HCEC 1CT (cell line): ENCODE data around the gene ABHD12B.

Source experiments
- DNase-seq: peaks from one replicate; pipeline ENCODE4 v3.0.0-alpha.2; 2017

Gene ABHD12B, protein sequence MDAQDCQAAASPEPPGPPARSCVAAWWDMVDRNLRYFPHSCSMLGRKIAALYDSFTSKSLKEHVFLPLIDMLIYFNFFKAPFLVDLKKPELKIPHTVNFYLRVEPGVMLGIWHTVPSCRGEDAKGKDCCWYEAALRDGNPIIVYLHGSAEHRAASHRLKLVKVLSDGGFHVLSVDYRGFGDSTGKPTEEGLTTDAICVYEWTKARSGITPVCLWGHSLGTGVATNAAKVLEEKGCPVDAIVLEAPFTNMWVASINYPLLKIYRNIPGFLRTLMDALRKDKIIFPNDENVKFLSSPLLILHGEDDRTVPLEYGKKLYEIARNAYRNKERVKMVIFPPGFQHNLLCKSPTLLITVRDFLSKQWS

GRCh38 chr14:50871914-50872732 lies at the start of gene ABHD12B:
Gene ABHD12B (plus strand): TSS chr14:50872053. CDS start chr14:50872175, 122 bp downstream.
- DNase-seq: no peak

DNA sequence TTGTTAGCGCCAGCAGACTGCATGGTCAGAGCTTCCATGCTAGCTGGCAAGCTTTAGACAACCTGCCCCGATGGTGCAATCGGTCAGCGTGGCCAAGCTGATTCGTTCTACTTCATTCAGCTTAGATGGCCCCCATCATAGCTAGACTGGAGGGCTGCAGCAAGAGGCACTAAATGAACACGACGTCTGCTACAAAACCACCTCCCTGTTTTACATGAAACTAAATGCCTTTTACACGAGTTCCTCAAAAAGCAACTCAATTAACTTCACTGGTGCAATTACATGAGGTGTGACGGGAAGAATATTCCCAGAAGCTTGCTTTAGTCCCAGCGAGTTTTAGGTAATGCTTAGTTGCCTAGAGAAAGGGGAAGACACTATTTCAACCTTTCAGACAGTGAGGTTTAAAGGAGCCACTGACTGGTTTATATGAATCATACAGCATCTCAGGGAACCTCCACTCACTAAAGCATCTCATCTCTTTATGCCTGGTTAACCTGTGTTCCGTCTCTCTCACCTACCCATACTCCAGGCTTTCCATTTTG lies 49.3 kb upstream of the ABHD12B start:
- DNase-seq: no peak

DNA sequence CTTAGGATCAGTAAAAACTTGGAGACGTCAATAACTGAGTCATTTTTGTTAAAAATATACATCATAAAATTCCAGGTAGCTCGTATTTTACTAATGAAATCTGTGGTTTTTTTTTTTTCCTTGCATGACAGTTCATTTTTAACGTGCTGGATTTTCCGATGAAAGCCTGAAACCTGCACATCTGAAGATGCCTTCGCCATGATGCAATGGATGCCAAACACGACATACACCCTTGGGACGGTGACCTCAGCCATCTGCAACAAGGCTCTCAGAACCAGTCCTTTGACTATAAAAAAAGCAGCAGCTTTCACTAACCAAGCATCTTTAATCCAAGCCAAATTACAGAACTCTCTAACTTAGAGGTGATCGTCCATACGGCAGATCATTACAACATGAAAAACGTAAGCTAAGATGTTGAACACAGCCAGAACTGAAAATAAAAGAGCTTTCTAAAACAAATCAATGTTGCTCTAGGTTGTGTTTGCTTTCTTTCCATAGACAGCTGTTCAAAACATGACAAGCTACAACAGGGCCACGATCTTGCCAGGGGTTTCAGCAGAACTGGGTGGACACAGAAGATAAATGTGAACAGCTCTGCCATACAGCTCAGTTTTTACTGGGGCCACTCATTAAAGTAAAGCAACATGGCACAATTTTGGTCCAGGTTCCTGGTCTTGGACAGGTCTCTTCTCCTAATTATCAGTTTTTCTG lies 48.6 kb upstream of the ABHD12B start:
- DNase-seq: no peak

GRCh38 chr14:50823762-50824636 lies 47.9 kb upstream of the ABHD12B start:
- DNase-seq: no peak

DNA sequence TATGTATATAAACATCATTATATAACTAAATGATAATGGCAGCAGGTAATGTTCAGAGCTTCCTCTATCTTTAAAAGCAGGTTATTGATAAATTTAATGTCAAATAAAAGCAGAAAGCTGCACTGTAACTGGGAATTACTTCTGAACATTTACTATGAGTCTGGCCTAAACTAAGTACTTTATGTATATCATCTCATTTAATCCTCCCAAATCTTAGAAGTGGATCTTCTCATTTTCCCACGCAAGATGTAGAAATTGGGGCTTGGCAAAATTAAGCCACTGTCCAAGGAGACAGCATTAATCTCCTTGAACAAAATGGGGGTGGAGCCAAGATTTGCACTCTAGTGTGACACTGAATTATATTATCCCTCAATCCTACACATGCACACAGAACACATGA lies 46.5 kb upstream of the ABHD12B start:
- DNase-seq: no peak

DNA sequence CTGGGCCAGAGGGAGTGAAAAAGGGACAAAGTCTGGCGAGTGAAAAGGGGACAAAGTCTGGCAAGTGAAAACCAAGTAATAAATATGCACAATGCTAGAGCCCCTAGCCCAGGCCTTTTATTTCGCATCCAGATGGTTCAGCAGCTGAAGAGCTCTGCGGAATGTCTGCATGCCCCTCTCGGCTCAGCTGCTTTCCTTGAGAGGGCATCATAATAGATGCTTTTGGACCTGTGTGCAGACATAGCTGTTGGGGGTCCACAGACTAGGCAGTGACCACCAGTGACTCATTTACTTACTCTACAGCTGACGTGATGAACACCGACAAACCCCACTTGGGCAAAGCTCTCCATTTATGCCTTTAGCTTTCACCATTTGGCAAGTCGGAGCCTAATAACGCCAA lies 45.2 kb upstream of the ABHD12B start:
- DNase-seq: no peak

DNA sequence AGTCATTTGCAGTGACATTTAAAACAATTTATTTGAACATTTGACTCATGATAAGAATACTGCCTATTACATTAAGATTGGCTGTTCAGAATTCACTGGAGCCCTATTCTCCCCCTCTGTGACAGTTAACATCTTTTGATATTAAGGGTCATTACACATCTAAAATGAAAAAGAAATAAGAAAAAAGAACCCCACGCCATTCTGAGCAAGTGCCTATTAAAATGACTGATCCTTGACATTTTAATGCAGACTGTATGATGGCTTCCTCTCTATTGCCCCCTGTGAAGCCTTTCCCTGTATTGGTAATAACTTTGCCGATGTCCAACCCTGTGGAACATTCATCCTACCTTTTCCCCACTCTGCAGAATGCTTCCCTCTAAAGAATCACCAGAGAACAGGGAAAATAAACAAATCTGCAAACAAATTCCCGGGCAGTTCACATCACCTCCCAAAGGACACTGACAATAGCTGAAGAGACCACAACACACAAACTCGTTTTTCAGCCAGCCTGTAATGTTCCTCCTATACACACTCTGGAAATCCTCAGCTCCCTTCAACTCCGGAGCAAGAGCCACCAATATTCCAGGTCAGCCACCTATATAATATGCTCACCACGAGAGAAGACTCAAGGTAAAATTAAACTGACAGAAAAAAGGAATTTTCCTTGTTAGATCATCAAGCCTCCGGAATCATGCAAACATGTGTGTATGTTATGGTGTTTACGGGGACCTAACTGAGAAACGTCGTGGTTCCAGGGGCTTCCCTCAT lies 42.9 kb upstream of the ABHD12B start:
- DNase-seq: no peak

- DNase-seq: no peak
Measured at GRCh38 chr14:50829489-50830043, 42.3 kb upstream of the ABHD12B start.

DNA sequence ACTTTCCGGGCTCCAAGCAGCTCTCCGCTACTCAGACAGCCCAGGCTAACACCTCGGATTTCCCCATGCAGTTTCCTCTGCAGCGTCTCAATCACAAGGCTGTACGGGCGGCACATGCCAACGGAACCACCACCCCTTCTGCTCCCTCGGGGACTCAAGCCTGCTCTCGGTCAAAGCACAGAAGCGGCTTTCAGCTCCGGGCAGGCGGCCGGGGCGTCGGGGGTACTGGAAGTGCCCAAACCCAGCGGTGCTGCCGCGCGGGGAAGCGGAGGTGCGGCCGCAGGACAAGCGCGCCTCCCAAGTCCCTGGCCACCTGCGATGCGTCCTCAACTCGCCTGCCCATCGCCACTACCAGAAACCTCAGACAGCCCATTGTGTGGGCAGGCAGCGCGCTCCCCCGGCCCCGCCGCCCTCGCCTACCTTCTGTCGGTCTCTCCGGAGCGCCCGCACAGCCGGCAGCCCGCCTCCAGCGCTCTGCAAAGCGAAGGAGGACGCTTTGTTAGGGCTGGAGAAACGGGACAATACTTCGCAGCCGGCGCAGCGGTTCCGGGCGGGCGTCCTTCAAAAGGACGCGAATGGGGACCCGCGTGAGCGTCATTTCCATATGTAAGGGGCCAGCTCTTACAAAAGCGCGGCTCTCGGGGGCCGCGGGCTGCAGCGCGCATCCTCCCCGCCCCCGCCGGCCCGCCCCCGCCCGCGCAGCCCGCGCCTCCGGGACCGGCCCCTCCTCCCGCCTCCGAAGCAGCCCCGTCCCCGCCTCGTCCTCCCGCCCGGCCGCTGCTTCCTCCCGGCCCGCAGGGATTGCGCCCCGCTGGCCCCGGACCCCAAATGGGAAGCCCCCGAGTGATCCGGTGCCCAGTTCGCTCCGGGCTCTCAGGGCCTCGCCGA lies 41.6 kb upstream of the ABHD12B start:
- peak; percentile 41 for DNase-seq

DNA sequence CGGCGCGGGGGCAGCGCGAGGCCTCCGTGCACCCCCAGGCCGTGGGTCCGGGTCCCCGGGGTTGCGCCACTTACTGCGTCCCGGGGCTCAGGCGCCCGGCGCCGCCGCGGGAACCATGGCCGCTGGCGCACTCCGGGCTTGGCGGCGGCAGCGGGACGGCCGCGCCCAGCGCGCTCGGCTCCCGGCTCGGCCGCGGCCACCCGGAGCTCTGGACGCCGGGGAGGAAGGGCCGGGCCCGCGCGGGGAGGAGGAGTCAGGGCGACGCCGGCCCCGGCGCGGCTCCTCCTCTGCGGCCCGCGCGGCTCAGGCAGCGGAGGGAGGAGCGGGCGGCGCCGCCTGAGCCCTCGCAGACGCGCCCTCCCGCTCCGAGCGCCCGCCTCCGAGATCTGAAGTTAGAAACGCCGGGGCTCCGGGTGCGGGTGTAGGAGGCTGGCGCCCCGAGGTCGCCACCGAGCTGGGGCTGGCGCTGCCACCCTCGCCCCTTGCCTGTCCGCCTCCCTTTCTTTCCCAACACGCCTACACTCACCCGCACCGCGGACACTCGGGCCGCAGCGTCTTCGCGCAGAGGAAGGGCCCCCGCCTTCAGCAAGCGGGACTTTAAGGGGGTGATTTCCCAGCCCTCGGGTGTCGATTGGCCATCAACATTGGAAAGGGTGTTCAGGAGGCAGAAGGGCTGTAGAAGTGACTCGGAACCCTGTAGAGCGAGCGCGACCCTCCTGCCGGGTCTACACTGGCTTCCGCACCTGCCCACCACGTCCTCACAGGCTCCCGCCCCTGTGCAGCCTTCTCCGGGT lies 40.7 kb upstream of the ABHD12B start, which contains the start of gene NIN:
NIN (minus strand) TSS at position 231 of the 794 bp plus-strand sequence. CDS start 9,106 bp downstream, outside the sequence.
- peak; percentile 89 for DNase-seq

GRCh38 chr14:50831726-50832168 lies 40.1 kb upstream of the ABHD12B start:
- DNase-seq: no peak

- DNase-seq: no peak
Measured at GRCh38 chr14:50832935-50833630, 38.8 kb upstream of the ABHD12B start.

- no peak for DNase-seq
Measured at GRCh38 chr14:50834802-50835276, 37.0 kb upstream of the ABHD12B start.

DNA sequence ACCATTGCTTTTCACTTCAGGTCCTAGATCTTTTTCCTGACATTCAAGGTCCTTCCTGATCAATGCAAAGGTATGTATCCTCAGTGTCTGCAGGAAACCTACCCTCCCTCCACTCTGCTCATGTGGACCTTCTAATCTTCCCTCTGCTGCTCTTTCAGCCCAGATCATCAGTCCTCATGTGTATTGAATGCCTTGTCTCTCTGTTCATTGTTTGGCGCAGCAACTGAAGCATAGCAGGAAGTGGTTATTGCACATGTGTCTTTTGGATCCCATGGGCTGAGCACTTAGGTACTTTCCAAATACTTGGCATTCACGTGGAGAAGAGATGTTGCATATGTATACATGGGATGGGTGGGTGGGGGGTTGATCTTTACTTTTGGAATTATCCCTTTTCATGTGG lies 36.6 kb upstream of the ABHD12B start:
- DNase-seq: no peak

- DNase-seq: peak; percentile 54
Measured at GRCh38 chr14:50836515-50836914, 35.3 kb upstream of the ABHD12B start.

GRCh38 chr14:50837271-50837670 lies 34.6 kb upstream of the ABHD12B start:
- DNase-seq: no peak

DNA sequence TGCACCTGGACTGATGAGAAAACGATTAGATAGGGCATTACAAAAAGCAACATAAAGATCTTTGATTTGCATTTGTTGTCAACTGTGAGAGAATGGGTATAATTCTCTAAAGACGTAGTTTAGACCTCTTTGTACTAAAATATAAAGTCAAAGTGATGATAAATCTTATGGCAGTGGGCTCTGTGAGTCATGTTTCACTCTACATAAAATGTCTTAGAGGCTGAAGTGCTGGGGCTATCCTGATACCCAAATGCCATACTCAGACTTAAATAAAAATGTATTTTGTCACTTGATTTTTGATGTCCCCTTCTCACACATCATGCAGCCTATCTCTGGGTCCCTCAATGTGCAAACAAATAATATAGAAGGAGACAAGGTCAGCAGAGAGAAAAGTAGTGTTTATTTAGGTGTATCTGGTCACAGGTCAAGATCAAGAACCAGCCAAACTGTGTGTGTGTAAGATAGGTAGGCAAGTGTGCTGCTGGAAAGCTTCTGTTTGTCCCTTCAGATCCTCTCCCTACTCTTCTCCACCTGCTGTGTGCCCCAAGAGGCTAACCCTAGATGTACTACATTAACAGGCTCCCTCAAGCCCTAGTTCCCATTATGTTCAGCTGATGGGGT lies 33.9 kb upstream of the ABHD12B start:
- DNase-seq: no peak

DNA sequence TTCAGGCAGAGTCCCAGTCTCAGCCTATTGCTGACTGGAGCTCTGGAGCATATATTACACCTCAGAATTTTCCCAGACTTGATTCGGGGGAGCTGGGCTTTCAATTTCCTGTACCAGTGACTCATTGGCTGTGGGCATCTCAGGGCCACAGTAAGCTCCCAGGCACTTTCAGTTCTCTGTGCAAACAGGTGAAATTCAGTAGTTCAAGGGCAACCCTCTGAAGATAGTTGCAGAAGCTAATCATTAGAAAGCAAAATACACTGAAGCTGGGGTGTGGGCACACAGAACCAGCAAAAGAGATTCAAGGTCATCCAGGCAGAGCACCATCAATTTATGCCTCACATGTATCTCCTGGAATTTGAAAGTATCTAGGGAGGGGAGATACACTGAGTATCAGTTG lies 32.8 kb upstream of the ABHD12B start:
- peak; percentile 23 for DNase-seq
